IPS-20b (cell line): Measurements from ENCODE around the gene TECPR2.

Source experiments
- H3K27ac ChIP-seq: one replicate; pipeline ENCODE4 v1.5.1; 2013; ENCODE audit warnings: low read length
- H3K27me3 ChIP-seq: 2 replicates; pipeline ENCODE4 v1.6.1; 2013; ENCODE audit warnings: mild to moderate bottlenecking, low read length, inconsistent platforms; ENCODE audit not compliant: insufficient read depth
- H3K36me3 ChIP-seq: 2 replicates; pipeline ENCODE4 v1.6.1; 2013; ENCODE audit warnings: low read depth, mild to moderate bottlenecking, inconsistent platforms, low read length, moderate library complexity; ENCODE audit not compliant: insufficient read depth
- H3K4me1 ChIP-seq: 2 replicates; pipeline ENCODE4 v1.6.1; 2013; ENCODE audit warnings: mild to moderate bottlenecking, control low read depth, inconsistent platforms, low read length, moderate library complexity; ENCODE audit not compliant: insufficient read depth
- H3K4me3 ChIP-seq: 2 replicates; pipeline ENCODE4 v1.5.1; 2013; ENCODE audit warnings: mild to moderate bottlenecking, low read length, inconsistent platforms
- H3K9ac ChIP-seq: 2 replicates; pipeline ENCODE4 v1.6.1; 2013; ENCODE audit warnings: low read depth, mild to moderate bottlenecking, inconsistent platforms, low read length, moderate library complexity
- H3K9me3 ChIP-seq: 2 replicates; pipeline ENCODE4 v1.6.1; 2013; ENCODE audit warnings: mild to moderate bottlenecking, low read depth, low read length, inconsistent platforms; ENCODE audit not compliant: insufficient read depth

TECPR2 gene

DNA sequence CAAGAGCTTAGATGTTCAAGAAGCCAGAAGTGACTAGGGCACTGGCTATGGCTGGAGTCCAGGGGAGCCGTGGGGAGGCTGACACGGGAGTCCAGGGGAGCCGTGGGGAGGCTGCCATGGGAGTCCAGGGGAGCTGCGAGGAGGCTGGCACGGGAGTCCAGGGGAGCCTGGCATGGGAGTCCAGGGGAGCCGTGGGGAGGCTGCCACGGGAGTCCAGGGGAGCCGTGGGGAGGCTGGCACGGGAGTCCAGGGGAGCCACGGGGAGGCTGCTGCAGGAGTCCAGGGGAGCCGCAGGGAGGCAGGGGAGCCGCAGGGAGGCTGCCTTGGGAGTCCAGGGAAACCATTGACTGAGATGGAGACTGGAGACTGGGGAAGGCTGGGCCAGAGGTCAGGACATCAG is 54.9 kb downstream of the TECPR2 start:
- Histone ChIP-seq H3K27me3 (no peaks in the 10 kb centered on the region), H3K4me1 (no peaks in the 10 kb centered on the region; the same call in 1 of the 2 replicates)

GRCh38 chr14:102418169-102418852 is 55.6 kb downstream of the TECPR2 start:
- H3K27ac ChIP-seq, result no peak overlapping the region
- H3K27me3 ChIP-seq, result no peaks in the 10 kb centered on the region
- H3K4me1 ChIP-seq, result no peaks in the 10 kb centered on the region
- no peak overlapping the region for H3K4me3 ChIP-seq
- H3K36me3 ChIP-seq, result no peaks in the 10 kb centered on the region
- H3K9me3 ChIP-seq, result no peaks in the 10 kb centered on the region
- no peak overlapping the region for H3K9ac ChIP-seq

More for the DNA sequence above, 54.9 kb downstream of the TECPR2 start:
- Histone ChIP-seq H3K9ac (no peak overlapping the region), H3K9me3 (no peaks in the 10 kb centered on the region), H3K27ac (no peak overlapping the region), H3K4me3 (no peak overlapping the region), H3K36me3 (no peaks in the 10 kb centered on the region)

DNA sequence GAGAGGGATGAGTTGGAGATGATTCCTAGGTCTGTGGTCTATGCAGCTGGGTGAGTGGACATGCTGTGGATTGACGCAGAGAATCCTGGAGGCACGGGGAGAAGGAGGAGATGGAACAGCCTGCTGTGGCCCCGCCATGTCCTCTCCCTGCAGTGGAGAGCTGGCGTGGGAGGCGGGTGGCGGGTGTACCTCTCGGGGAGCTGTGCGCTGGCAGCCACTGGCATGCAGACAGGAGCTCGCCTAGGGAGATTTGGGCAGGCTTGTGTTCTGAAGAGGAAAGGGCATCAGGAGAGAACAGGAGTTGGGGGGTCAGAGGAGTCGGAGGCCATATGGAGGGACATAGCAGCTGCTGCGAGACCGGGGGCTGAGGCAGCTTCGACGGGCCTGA is 56.1 kb downstream of the TECPR2 start:
- Histone ChIP-seq H3K27ac (no peak overlapping the region), H3K36me3 (no peaks in the 10 kb centered on the region), H3K9ac (no peak overlapping the region), H3K9me3 (no peaks in the 10 kb centered on the region), H3K4me3 (no peak overlapping the region), H3K27me3 (no peaks in the 10 kb centered on the region), H3K4me1 (no peaks in the 10 kb centered on the region)

DNA sequence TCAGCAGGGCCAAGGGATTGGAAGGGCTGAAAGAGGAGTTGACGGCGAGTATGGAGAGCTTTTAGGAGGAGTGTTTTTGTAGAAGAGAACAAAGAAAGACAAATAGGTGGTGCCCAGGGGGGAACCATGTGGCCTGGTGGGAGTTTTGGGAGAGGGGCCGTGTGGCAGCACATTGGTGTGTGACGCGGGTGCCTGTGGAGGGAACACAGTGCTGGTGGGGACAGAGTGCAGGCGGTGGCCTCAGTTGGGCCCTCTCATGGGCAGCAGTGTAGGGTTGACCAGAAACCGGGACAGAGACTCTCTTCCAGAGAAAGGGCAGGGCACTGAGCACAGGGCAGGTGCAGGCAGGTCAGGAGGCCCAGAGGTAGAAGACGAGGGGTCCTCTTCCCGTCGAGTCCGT is 56.5 kb downstream of the TECPR2 start:
- Histone ChIP-seq H3K36me3 (no peaks in the 10 kb centered on the region), H3K9me3 (no peaks in the 10 kb centered on the region), H3K4me3 (no peak overlapping the region), H3K9ac (no peak overlapping the region; the same call in 1 of the 2 replicates), H3K27ac (no peak overlapping the region), H3K4me1 (no peaks in the 10 kb centered on the region), H3K27me3 (no peaks in the 10 kb centered on the region)

DNA sequence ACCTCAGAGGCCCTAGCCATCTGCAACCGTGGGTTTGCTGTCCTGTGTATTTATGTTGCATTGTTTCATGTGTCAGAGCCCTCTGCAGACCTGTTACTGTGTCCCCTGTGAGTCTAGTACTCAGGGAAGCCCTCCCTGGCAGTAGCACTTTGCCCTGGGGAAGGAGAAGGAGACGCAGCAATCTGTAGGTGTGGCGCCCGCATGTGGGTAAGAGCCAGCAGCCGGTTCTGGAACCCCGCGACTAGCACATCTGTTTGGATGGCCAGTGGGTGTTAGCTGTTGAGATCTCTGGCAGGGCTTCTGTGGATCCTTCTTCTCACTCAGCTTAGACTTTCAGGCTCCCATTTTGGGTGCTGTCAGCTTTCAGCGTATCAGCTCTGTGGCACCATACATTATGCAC is 57.0 kb downstream of the TECPR2 start:
- Histone ChIP-seq H3K36me3 (no peaks in the 10 kb centered on the region), H3K27ac (no peak overlapping the region), H3K9me3 (no peaks in the 10 kb centered on the region), H3K27me3 (no peaks in the 10 kb centered on the region), H3K9ac (no peak overlapping the region), H3K4me3 (no peak overlapping the region), H3K4me1 (no peaks in the 10 kb centered on the region)

- Histone ChIP-seq H3K9me3 (no peaks in the 10 kb centered on the region), H3K27ac (no peak overlapping the region), H3K4me1 (no peaks in the 10 kb centered on the region), H3K36me3 (no peaks in the 10 kb centered on the region), H3K27me3 (no peaks in the 10 kb centered on the region), H3K4me3 (no peak overlapping the region), H3K9ac (no peak overlapping the region)
Measured at GRCh38 chr14:102421411-102422057, 58.8 kb downstream of the TECPR2 start.

DNA sequence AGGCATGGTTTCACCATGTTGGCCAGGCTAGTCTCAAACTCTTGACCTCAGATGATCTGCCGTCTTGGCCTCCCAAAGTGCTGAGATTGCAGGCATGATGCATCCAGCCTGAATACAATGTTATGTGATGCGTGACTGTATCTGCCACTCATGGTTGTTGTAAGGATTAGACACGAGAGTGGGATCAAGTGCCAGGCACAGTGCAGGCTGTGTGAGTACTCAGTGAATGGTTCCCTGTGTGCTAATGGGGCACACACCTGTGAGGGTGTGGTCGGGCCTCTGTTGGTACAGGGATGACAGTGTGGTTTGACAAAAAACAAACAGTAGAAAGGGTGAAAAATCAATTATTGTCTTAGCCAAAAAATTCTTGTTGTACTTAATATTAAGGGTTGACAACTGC is 61.8 kb downstream of the TECPR2 start:
- no peaks in the 10 kb centered on the region for H3K27me3 ChIP-seq
- H3K9ac ChIP-seq, result no peak overlapping the region
- H3K4me3 ChIP-seq, result no peak overlapping the region
- no peaks in the 10 kb centered on the region for H3K4me1 ChIP-seq
- no peaks in the 10 kb centered on the region for H3K9me3 ChIP-seq
- H3K36me3 ChIP-seq, result no peaks in the 10 kb centered on the region
- no peak overlapping the region for H3K27ac ChIP-seq

DNA sequence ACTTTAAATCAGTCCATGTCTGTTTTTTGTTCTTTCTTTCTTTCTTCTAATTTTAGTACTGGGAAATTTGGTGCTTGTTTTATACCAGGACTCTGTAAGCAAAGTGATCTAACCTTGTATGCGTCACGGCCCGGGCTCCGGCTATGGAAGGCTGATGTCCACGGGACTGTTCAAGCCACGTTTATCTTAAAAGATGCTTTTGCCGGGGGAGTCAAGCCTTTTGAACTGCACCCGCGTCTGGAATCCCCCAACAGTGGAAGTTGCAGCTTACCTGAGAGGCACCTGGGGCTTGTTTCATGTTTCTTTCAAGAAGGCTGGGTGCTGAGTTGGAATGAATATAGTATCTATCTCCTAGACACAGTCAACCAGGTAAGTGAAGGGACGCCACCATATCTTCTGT is 62.2 kb downstream of the TECPR2 start:
- H3K27me3 ChIP-seq, result no peaks in the 10 kb centered on the region
- no peak overlapping the region for H3K27ac ChIP-seq
- no peaks in the 10 kb centered on the region for H3K4me1 ChIP-seq
- H3K36me3 ChIP-seq, result no peaks in the 10 kb centered on the region
- no peak overlapping the region for H3K4me3 ChIP-seq
- H3K9ac ChIP-seq, result no peak overlapping the region
- H3K9me3 ChIP-seq, result no peaks in the 10 kb centered on the region

GRCh38 chr14:102426796-102427195 is 64.1 kb downstream of the TECPR2 start:
- H3K27me3 ChIP-seq, result no peaks in the 10 kb centered on the region
- no peak overlapping the region for H3K9ac ChIP-seq
- no peak overlapping the region for H3K27ac ChIP-seq
- H3K36me3 ChIP-seq, result 0 out of 2 replicates have a peak, but pooled peaks cover under 1% of the 10 kb centered on the region
- H3K4me3 ChIP-seq, result no peak overlapping the region
- H3K9me3 ChIP-seq, result no peaks in the 10 kb centered on the region
- H3K4me1 ChIP-seq, result no peaks in the 10 kb centered on the region

GRCh38 chr14:102427642-102428041 is 64.9 kb downstream of the TECPR2 start:
- Histone ChIP-seq H3K9me3 (no peaks in the 10 kb centered on the region), H3K27ac (no peak overlapping the region), H3K4me3 (no peak overlapping the region), H3K4me1 (no peaks in the 10 kb centered on the region), H3K27me3 (no peaks in the 10 kb centered on the region), H3K36me3 (0 out of 2 replicates have a peak, but pooled peaks cover 4% of the 10 kb centered on the region), H3K9ac (no peak overlapping the region)

DNA sequence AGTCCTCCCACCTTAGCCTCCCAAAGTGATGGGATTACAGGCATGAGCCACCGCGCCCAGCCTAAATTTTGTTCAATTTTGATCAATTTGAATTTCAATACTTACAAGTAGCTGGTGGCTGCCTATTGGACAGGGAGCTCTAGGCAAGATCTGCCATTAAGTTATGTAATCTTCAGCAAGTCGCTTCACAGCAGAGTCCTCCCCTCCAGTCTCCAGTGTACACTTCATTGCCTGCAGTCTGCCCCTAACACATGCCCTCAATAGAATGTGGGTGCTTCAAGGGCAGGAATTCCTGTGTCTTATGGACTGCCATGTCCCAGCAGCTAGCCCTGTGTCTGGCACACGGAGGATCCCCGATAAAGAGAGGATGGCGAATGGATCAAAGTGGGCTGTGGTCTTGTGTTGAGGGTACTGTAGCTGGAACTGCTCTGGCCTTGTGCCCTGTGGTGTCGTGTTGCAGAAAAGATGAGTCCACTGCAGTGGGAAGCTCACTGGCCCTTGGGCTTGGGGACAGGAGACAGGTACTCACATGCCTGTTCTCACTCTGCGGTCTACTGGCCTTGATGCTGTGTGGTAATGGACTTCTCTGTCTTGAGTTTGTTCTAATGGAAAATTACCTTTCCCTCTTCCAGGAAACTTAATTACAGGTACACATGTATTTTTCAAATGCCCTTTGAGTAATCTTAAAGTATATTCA is 67.6 kb downstream of the TECPR2 start:
- Histone ChIP-seq H3K9me3 (no peaks in the 10 kb centered on the region), H3K27me3 (no peaks in the 10 kb centered on the region), H3K36me3 (peaks cover 15% of the 10 kb centered on the region; the same call in 1 of the 2 replicates), H3K9ac (no peak overlapping the region), H3K4me3 (no peak overlapping the region), H3K27ac (no peak overlapping the region), H3K4me1 (no peaks in the 10 kb centered on the region)

GRCh38 chr14:102431751-102432150 is 69.0 kb downstream of the TECPR2 start:
- Histone ChIP-seq H3K36me3 (peaks cover 17% of the 10 kb centered on the region; the same call in 1 of the 2 replicates), H3K4me1 (no peaks in the 10 kb centered on the region), H3K27me3 (no peaks in the 10 kb centered on the region)

More at GRCh38 chr14:102431751-102432150, 69.0 kb downstream of the TECPR2 start:
- no peak overlapping the region for H3K27ac ChIP-seq
- no peak overlapping the region for H3K9ac ChIP-seq
- H3K9me3 ChIP-seq, result no peaks in the 10 kb centered on the region
- H3K4me3 ChIP-seq, result no peak overlapping the region
